HG03060 (cell line): ENCODE data around the gene CCDC33.
"Not testable (repeated sequence)": the region's sequence is repeated elsewhere in the genome, so short reads cannot be mapped to it uniquely, and the experiment has no call there.

Source experiments
- ATAC-seq: cut with Tn5 transposase; IDR thresholded peaks from one replicate; pipeline ENCODE4 v1.9.1; 2021; ENCODE audit warnings: low read depth, moderate number of reproducible peaks; ENCODE audit not compliant: unreplicated experiment

CCDC33 gene

DNA sequence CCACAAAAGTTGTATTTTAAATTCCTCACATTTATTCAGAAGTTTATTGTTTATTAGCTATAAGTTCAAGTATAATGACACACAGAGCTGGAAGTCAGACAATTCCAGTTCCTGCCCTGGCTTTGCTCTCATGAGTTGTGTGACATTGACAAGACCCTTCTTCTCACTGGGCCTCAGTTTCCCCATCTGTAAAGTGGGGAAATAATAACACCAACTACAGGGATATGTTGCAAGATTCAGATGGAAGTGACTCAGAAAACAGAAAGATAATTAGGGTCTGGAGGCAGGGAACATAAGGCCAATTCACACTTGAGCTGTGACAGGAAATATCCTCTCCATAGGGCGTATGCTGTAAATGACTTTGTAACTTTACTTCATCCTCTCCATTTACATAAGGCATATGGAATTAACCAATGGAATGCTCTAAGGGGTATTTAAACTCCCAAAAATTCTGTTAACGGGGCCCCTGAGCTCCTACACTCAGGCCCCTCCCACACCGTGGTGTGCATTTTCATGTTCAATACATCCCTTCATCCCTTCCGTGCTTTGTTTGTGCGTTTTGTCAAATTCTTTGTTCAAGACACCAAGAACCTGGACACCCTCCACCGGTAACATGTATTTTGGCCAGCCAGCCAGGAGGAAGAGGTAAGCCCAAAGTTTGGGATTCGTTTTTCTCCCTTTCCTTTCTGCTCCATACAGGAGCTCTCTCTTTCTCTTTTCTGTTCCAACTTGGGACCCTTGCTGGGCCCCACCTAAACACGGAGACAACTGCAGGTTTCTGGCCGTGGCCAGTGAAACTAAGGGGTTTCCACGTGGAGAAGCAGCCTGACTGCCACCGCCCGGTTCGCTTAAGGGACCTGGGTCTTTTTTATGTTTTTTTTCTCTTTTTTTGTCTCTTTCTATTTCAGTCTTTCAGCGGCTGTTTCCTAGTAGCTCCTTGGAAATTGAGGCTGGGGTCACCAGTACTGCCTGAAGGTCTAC is 114.5 kb downstream of the CCDC33 start:
- ATAC-seq, result no peak

DNA sequence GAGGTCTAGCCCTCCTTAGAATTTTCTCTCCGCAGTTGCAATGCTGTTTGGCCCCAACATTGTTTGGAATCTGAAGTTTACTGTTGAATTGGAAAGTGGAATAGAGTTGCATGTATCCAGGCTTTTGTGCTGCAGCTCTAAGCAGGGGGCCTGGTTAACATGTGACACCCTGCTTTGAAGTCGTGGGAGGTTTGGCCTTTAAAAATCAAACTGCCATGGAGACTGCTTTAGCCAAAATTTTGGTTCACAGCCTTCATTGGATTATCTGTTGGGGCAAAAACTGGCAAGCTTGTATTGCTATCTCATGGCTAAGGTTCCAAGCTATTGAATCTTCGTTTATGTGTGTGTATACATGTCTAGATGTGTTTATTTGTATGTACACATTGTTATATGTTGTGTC is 115.5 kb downstream of the CCDC33 start:
- ATAC-seq, result no peak

DNA sequence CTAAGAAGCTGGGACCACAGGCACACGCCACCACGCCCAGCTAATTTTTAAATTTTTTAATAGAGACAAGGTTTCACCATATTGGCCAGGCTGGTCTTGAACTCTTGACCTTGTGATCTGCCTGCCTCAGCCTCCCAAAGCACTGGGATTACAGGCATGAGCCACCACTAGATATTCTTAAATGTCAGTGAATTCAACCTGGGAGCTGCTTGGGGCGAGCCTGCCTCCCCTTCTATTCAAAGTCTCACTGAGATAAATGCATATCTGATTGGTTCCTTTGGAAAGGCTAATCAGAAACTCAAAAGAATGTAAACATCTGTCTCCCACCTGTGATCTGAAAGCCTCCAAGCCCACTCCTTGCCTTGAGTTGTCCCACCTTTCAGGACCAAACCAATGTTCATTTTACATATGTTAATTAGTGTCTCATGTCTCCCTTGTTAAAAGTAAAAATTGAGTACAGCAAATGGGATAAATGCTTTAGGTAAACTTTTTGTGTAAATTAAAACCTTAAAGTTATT is 116.3 kb downstream of the CCDC33 start:
- ATAC-seq, result no peak

DNA sequence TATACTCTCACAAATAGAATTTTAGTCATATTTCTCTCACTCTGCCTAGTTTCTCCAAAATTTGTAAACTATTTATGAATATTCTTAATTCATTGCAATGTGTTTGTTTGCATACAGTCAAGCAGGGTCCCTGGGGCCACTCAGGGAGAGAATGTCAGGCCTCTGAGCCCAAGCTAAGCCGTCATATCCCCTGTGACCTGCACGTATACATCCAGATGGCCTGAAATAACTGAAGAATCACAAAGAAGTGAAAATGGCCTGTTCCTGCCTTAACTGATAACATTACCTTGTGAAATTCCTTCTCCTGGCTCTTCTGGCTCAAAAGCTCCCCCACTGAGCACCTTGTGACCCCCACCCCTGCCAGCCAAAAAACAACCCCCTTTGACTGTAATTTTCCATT is 117.9 kb downstream of the CCDC33 start:
- ATAC-seq, result not testable (repeated sequence)

DNA sequence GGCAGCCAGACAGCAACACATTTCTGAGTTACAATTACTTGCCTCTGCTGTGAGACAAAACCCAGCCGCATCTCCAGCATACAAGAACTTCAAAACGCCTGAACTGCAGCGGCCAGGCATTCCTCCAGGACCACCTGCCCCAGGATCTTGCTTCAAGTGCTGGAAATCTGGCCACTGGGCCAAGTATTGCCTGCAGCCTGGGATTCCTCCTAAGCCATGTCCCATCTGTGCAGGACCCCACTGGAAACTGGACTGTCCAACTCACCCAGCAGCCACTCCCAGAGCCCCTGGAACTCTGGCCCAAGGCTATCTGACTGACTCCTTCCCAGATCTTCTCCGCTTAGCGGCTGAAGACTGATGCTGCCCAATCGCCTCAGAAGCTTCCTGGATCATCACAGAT is 119.9 kb downstream of the CCDC33 start:
- not testable (repeated sequence) for ATAC-seq

DNA sequence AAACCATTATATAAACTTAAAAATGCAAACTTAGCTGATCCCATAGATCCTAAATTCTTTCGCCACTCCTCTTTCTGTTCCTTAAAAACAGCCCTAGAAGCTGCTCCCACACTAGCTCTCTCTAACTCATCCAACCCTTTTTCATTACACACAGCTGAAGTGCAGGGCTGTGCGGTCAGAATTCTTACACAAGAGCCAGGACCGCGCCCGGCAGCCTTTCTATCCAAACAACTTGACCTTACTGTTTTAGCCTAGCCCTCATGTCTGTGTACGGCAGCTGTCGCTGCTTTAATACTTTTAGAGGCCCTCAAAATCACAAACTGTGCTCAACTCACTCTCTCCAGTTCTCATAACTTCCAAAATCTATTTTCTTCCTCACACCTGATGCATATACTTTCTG is 121.4 kb downstream of the CCDC33 start:
- ATAC-seq, result not testable (repeated sequence)

DNA sequence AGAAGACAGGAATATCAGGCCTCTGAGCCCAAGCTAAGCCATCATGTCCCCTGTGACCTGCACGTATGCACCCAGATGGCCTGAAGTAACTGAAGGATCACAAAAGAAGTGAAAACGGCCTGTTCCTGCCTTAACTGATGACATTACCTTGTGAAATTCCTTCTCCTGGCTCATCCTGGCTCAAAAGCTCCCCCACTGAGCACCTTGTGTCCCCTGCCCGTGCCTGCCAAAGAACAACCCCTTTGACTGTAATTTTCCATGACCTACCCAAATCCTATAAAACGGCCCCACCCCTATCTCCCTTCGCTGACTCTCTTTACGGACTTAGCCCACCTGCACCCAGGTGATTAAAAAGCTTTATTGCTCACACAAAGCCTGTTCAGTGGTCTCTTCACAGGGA is 123.2 kb downstream of the CCDC33 start:
- not testable (repeated sequence) for ATAC-seq

DNA sequence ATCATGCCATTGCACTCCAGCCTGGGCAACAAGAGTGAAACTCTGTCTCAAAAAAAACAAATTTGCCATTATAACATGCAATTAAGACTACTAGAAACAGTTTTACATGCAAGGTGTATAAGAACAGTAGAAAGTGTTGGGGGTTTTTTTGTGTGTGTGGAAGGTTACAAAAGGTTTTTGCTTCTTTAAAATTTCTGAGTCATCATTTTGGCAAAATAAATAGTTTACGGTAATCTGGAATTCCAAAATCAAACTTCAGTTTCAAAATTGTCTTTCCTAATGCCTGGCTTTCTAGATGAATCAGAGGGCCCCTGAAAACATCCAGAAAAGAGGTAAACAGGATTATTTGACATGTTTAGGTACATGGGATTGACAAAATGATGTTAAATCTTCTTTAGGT is 124.7 kb downstream of the CCDC33 start:
- ATAC-seq, result not testable (repeated sequence)

DNA sequence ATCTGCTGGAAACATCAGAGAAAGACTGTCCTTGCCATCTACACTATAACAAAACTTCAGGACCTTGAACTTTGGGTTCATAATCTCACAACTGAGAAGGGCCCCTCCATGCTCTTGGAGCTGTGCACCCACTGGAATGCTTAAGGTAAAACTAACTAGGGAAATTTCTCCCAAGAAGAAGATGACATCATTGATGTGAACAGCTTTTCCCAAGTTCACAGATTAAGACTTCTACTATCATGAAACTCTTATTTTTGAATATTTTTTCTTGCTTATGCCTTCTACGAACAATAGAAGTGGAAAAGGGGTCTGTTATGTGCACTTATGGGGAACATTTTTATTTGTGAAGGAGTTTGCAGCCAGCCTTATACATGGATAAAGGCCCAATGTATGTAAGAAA is 126.4 kb downstream of the CCDC33 start:
- no peak for ATAC-seq

DNA sequence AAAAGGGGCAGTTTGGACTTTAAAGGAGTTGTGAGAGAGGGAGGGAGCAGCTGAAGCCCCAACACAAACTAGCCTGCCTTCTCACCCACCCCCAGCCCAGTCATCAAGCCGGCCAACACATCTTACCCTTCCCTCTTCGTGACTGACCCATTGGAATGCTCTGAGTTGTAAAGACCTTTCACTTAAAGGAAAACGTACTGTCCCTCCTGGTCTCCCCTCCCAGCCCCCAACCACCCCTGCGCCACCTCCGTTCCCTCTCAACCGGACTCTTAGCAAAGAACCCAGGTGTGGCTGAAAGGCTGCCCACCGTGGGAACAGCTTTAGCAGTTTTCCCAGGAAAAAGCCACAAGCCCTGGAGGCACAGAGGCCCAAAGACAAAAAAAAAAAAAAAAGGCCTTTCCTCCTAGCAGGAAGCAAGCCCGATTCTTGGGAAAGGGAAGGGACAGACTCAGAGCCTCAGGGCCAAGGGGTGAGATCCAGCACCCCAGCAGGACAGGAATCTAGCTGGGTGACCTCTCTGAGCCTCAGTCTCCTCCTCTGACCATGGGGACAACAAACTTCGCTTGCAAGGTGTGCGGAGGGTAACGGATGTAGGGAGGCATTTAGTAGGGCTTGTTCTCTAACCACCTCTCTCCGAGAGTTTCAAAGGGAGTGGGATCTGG is 128.9 kb downstream of the CCDC33 start:
- ATAC-seq, result no peak

DNA sequence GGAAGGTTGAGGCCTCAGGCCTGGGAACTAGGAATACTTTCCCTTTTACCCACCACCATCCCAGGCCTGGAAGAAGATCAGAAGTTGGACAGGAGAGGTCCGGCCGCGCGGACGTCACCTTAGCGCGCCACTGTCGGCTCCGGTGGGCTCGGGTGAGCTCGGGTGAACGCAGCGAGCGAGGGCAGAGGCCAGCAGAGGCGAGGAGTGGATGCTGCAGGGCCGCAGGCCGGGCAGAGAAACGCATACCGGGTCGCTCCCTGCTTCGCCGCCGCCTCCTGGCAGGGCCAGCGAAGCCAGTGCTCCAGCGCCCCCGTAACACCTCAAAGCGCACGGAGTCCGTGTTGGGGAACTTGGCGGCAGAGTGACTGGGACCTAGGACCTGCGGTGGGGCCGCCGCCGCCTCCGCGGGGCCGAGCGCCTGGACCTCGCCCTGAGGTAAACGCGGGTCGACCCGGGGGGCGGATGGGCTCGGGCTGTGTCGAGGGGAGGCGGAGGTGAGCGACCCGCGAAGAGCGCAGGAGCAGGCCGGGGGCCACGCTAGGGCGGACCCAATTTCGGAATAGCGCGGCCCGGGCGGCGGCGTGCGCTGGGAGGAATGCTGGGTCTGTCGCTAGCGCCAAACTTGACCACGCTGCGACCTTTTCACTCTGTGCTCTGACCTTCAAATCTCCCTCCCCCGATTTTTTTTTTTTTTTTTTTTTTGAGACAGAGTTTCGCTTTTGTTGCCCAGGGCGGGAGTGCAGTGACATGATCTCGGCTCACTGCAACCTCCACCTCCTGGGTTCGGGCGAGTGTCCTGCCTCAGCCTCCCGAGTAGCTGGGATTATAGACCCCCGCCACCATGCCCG is 129.7 kb downstream of the CCDC33 start:
- ATAC-seq, result no peak

DNA sequence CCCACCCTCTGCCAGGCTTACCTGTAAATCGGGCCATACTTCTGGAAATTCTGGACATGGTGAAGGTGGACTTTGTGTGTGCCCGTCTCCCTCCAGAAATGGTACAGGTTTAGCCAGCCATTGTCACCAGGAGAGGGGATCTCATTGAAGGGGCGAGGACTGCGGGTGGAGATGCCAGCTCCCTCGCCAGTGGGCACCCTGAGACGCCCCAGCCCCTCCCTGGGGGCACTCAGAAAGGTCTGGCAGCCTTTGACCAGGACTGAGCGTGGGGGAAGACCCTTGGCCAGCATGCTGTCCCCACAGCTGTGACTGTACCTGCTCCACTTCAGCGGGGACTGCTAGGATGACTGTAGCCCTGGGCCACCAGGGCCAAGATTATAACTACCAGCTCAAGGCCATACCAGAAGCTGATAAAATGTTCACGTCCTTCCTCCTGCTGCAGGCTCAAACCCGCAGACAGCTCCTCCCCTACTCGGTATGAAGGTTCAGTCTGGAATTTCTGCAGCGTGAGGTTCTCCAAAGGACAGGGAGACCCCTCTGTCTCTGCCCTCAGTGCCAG is 131.2 kb downstream of the CCDC33 start, which contains the start of gene CYP11A1:
TSS of gene CYP11A1 (minus strand) at position 351 of the 559 bp plus-strand sequence. CDS start at position 290, 61 bp downstream.
- no peak for ATAC-seq

DNA sequence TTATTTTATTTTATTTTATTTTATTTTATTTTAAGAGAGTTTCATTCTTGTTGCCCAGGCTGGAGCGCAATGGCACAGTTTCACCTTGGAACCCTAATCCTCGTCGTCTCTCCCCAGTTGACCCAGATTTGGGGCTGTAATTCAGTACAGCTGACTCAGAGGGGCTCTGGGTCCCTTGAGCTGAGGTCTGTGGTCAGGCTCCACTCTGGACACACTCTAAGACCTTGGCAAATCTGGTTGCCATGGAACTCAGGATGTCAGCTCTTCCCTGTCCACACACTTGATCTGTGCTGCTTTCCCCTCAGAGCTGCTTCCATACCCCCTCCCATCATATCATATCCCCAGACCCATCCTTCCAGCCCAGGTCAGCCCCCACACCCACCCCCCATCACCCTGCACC is 132.0 kb downstream of the CCDC33 start:
- no peak for ATAC-seq

DNA sequence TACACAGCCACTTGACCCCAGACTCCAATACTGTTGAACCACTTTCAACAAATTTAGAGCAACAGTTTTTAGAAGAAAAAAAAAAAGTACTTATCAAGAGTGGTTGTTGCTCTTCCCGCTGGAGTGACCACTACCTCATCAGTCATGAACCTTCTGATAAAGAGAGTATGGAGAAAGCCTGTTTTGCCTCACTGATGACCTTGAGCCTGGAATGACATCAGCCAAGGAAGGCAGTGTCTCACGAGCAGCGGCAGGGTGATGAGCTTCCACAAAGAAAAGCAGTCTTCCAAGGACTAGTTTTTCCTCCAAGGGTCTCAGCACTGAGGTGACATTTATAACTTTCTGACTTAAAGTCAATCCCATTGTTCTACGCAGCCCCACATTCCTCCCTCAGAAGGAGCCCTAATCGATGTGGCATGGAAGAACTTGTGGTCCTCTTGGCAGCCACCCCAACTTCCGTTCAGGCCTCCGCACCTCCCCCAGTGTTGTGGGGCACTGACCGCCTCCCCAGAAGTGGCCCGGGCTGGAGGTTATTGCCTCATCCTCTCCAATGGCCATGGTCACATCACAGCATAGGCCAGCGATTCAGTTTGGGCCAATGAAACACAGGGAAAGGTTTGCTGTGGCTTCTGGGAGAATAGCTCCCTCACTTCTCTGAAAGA is 133.1 kb downstream of the CCDC33 start:
- no peak for ATAC-seq

DNA sequence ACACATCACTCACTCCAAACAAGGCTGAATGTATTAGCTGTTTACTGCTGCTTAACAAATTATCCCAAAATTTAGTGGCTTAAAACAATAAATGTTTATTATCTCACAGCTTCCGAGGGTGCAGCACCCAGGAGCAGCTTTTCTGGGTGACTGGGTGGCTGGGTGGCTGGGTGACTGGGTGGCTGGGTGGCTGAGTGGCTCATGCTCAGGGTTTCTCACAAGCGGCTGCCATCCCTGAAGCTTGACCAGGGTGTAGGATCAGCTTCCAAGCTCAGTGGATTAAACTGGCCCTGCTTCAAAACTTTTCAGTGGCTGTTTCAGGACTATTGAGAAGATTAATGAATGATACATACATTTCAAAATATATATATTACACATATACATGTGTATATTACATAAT is 133.6 kb downstream of the CCDC33 start:
- no peak for ATAC-seq

DNA sequence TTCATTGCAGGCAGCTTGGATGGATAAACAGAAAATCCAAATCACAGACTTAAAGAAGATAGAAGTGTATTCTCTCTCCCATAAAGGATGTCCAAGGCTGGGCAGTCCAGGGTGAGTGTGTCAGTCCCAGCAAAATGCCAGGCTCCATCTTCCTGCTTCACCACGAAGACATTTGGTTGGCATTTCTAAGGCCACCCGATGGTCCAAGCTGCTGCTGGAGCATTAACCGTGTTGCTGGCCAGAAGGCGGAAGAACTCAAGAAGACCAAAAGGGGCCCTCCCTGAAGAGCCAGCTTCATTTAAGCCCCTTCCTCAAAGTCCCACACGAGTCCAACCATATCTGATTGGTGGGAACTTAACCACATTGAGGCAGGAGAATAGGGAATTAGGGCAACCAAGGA is 134.3 kb downstream of the CCDC33 start:
- no peak for ATAC-seq

DNA sequence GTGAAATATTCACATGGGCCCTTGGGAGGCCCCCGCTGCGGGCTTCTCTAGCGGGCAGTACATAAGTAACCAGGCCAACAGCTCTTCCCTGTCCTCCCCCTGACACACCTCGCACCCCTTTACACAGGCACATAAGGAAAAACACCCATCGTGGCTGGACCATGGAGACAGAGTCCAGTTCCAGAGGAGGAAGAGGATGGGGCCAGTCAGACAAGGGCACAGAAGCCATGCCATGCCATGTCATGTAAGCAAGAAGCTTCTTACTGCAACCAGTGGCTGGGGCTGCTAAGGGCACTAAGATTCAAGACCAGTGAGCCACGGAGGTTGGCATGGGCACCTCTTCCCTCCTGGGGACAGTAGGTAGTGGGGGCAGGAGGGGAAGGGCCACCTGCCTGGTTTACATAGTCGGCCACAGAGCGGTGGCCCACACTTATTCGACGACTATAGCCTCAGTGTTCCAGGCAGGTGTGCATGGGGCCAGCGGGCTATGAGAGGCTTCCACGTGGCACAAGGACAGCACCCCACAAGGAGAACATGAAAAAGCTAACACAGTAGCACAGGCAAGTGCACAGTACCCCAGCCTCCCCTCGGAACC is 137.0 kb downstream of the CCDC33 start:
- no peak for ATAC-seq

DNA sequence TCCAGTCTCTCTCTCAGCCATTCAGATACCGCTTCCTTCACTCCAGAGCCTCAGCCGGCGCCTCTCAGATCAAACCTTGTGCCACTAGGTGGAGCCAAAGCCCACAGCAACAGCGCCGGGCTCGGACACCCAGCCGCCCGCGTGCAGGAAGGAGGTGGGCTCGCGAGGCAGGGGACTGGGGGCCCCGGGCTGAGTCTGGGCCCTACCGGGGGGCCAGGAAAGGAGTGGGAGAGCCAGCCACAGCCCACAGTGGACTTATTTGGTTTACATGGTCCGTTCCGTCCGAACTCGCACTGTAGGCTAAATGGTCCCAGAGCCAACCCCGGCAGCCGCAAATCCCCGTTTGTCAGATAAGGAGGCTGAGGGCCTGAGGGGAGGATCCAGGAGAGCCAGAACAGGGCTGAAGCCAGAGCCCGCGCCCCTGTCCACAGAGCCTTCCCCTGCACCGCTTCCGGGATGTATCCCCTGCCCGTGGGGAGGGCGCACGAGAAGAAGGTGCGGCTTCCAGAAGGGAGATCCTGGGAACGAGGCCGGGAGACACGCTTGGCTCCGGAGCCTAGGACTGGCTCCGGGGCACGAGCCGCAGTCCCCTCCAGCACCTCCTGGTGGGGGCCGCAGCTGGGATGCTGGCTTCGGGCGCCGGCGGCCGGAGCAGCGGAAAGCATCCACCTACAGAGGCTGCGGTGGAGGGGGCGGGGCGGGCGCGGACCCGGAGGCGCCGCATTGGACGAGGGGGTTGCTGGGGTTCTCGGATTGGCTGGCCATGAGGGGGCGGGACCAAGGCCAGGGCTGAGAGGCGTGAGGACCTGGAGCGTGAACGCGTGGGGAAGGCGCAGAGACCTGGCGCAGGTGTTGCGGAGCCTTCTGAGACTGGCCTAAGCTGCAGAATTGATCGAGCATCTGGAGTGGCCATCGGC is 137.9 kb downstream of the CCDC33 start:
- ATAC-seq, result no peak
